Neuronal stem cell (in vitro differentiated cells): ENCODE data around the gene TGFBR3L.

Experiments
- DNase-seq: peaks from one replicate; pipeline ENCODE4 v3.0.0-alpha.2; 2013; ENCODE audit warnings: low spot score
- H2AFZ ChIP-seq: one replicate; pipeline ENCODE4 v1.6.1; 2013; ENCODE audit warnings: mild to moderate bottlenecking, low read length, inconsistent platforms
- H2AK5ac ChIP-seq: 2 replicates; pipeline ENCODE4 v1.6.1; 2013; ENCODE audit warnings: low read depth, mild to moderate bottlenecking, inconsistent platforms, low read length, moderate library complexity, mixed read lengths
- H2BK120ac ChIP-seq: 2 replicates; pipeline ENCODE4 v1.6.1; 2013; ENCODE audit warnings: low read depth, mild to moderate bottlenecking, inconsistent platforms, low read length, moderate library complexity, mixed read lengths
- H2BK12ac ChIP-seq: one replicate; pipeline ENCODE4 v1.6.1; 2013; ENCODE audit warnings: low read length, inconsistent platforms
- H2BK15ac ChIP-seq: 2 replicates; pipeline ENCODE4 v1.6.1; 2013; ENCODE audit warnings: mild to moderate bottlenecking, low read length, inconsistent platforms, mixed read lengths
- H2BK5ac ChIP-seq: one replicate; pipeline ENCODE4 v1.6.1; 2013; ENCODE audit warnings: inconsistent platforms, mild to moderate bottlenecking, low read length, moderate library complexity
- H3K14ac ChIP-seq: one replicate; pipeline ENCODE4 v1.6.1; 2013; ENCODE audit warnings: low read length, inconsistent platforms
- H3K18ac ChIP-seq: 2 replicates; pipeline ENCODE4 v1.6.1; 2013; ENCODE audit warnings: low read length, inconsistent platforms
- H3K23ac ChIP-seq: 2 replicates; pipeline ENCODE4 v1.6.1; 2013; ENCODE audit warnings: low read depth, mild to moderate bottlenecking, mixed read lengths, low read length, inconsistent platforms; ENCODE audit not compliant: poor library complexity
- H3K27ac ChIP-seq: replicated peaks from 3 replicates; pipeline ENCODE4 v1.5.1; 2013; ENCODE audit warnings: low read length, inconsistent platforms
- H3K27me3 ChIP-seq, 3 experiments: 2 replicates each; pipeline ENCODE4 v1.6.1; 2013; ENCODE audit warnings: low read length in 3 of 3, mild to moderate bottlenecking in 2 of 3, inconsistent platforms in 1 of 3, low read depth in 1 of 3, mixed read lengths in 1 of 3, moderate library complexity in 1 of 3; ENCODE audit not compliant: control insufficient read depth in 3 of 3, insufficient read depth in 3 of 3
- H3K36me3 ChIP-seq, 2 donors: replicated peaks in 1 of 2; 2 replicates each; pipeline ENCODE4 v1.6.1; 2013; ENCODE audit warnings: low read length in 2 of 2; ENCODE audit not compliant: control insufficient read depth in 2 of 2, insufficient read depth in 2 of 2
- H3K4ac ChIP-seq: 2 replicates; pipeline ENCODE4 v1.6.1; 2013; ENCODE audit warnings: inconsistent platforms, mild to moderate bottlenecking, low read length, moderate library complexity
- H3K4me1 ChIP-seq, 2 donors: 1 replicate in 1 of 2; 2 replicates in 1 of 2; pipeline ENCODE4 v1.6.1; 2013; ENCODE audit warnings: low read length in 2 of 2, low read depth in 1 of 2; ENCODE audit not compliant: control insufficient read depth in 2 of 2, insufficient read depth in 1 of 2
- H3K4me2 ChIP-seq: one replicate; pipeline ENCODE4 v1.6.1; 2013; ENCODE audit warnings: mild to moderate bottlenecking, low read length, inconsistent platforms; ENCODE audit not compliant: insufficient read depth, poor library complexity, severe bottlenecking
- H3K4me3 ChIP-seq, 2 donors: 2 replicates each; pipeline ENCODE4 v1.5.1; 2013; ENCODE audit warnings: low read length in 2 of 2, mild to moderate bottlenecking in 2 of 2, inconsistent platforms in 1 of 2, moderate library complexity in 1 of 2
- H3K79me1 ChIP-seq: one replicate; pipeline ENCODE4 v1.6.1; 2013; ENCODE audit warnings: low read depth, mild to moderate bottlenecking, inconsistent platforms, low read length, moderate library complexity
- H3K9ac ChIP-seq: one replicate; pipeline ENCODE4 v1.6.1; 2013; ENCODE audit warnings: mild to moderate bottlenecking, low read depth, low read length, inconsistent platforms; ENCODE audit not compliant: poor library complexity
- H3K9me3 ChIP-seq, 2 donors: replicated peaks in 1 of 2; 2 replicates each; pipeline versions ENCODE3 to v1.6.1; 2013; ENCODE audit warnings: low read length in 2 of 2, mild to moderate bottlenecking in 2 of 2, inconsistent platforms in 1 of 2, low read depth in 1 of 2, mixed read lengths in 1 of 2, moderate library complexity in 1 of 2; ENCODE audit not compliant: control insufficient read depth in 2 of 2, insufficient read depth in 1 of 2
- H4K8ac ChIP-seq: one replicate; pipeline ENCODE4 v1.6.1; 2013; ENCODE audit warnings: low read depth, mild to moderate bottlenecking, inconsistent platforms, low read length, moderate library complexity
- H4K91ac ChIP-seq: one replicate; pipeline ENCODE4 v1.6.1; 2013; ENCODE audit warnings: low read length, low read depth, mild to moderate bottlenecking, inconsistent platforms; ENCODE audit not compliant: poor library complexity
- WGBS, 2 donors: extraction: QIAGEN DNeasy Blood & Tissue Kit; methylation state at CpG; one replicate each; pipeline ENCODE4 v1.1.7; 2013; ENCODE audit warnings: missing lambda C conversion rate in 2 of 2, mixed read lengths in 1 of 2; ENCODE audit not compliant: insufficient read length in 2 of 2, insufficient replicate concordance in 1 of 2; ENCODE audit errors: extremely low coverage in 2 of 2; 5-methylcytosine and 5-hydroxymethylcytosine counted together

The TGFBR3L gene

GRCh38 chr19:7926727-7927604, 12.3 kb downstream of the TGFBR3L start:
- peak overlapping the region; percentile 85 for H2AFZ ChIP-seq
- H2BK5ac ChIP-seq, result peak overlapping the region; percentile 75
- no peak overlapping the region for H4K91ac ChIP-seq
- H3K18ac ChIP-seq, result no peak overlapping the region
- no peaks in the 10 kb centered on the region for H3K9me3 ChIP-seq
- no peak overlapping the region for H3K9ac ChIP-seq
- H3K14ac ChIP-seq, result peak overlapping the region; percentile 21
- peak overlapping the region; percentile 25 for H2BK12ac ChIP-seq
- peak overlapping the region; percentile 91 for H3K23ac ChIP-seq
- no peak for DNase-seq
- peaks cover 22% of the 10 kb centered on the region for H3K79me1 ChIP-seq
- H2BK120ac ChIP-seq, result no peak overlapping the region
- no peak overlapping the region for H4K8ac ChIP-seq
- H2BK15ac ChIP-seq, result peak overlapping the region; percentile 1
- H3K36me3 ChIP-seq, result peaks cover 30 to 62% of the 10 kb centered on the region in 2 donors
- no peak overlapping the region for H3K27ac ChIP-seq
- H3K4me3 ChIP-seq, result peak overlapping the region in 1 of 2 donors; percentile 59
- WGBS, 2 donors, result no CpG with 5 or more reads among the region's 32 CpGs
- H3K4me1 ChIP-seq, result peaks cover 8 to 17% of the 10 kb centered on the region in 2 donors
- H2AK5ac ChIP-seq, result peak overlapping the region; percentile 61
- no peaks in the 10 kb centered on the region for H3K27me3 ChIP-seq
- H3K4ac ChIP-seq, result no peak overlapping the region
- no peak overlapping the region for H3K4me2 ChIP-seq

DNA sequence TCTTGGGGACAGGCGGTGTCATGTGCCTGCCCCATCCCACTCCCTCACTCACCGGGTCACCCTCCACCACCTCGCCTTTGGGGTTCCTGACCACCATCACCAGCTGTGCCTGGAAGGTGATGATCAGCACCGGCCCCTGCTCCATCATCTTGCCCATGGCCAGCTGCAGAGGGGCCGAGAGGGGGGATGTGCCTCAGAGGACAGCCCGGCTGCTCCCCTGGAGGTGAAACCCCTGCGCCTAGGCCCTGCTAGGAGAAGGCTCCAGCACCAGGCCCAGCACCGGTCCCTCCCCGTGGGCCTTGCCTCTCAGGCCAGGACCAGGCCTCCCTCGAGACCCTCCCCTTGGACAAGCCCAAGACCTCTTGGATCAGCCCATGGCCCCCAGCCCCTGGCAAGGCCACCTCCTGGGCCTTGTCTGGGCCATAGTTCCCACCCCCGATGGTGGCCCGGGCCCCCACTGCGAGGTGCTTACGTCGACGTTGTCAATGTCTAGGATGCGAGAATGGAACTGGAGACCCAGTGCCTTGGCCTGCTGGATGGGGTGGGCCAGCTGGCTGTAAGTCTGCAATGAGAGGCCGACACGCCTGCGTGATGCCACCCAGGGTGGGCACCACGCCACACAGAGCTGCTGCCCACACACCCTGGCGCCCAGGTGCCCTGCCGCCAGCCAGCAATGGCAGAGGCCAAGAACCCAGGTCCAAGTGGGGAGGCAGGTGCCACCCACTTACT, 13.1 kb downstream of the TGFBR3L start:
- no peak overlapping the region for H4K8ac ChIP-seq
- H3K9ac ChIP-seq, result peak overlapping the region; percentile 80
- no peak overlapping the region for H2AFZ ChIP-seq
- no peak overlapping the region for H2BK15ac ChIP-seq
- H3K79me1 ChIP-seq, result peaks cover 17% of the 10 kb centered on the region
- peak overlapping the region in 1 of 2 donors; percentile 59 for H3K4me3 ChIP-seq
- peak overlapping the region; percentile 14 for H2AK5ac ChIP-seq
- peak overlapping the region; percentile 52 for H3K23ac ChIP-seq
- H3K27ac ChIP-seq, result no peak overlapping the region
- peaks cover 29 to 62% of the 10 kb centered on the region in 2 donors for H3K36me3 ChIP-seq
- H2BK120ac ChIP-seq, result no peak overlapping the region
- no peaks in the 10 kb centered on the region for H3K27me3 ChIP-seq
- H3K4me2 ChIP-seq, result no peak overlapping the region
- H2BK12ac ChIP-seq, result peak overlapping the region; percentile 58
- H3K4ac ChIP-seq, result no peak overlapping the region
- H2BK5ac ChIP-seq, result peak overlapping the region; percentile 75
- WGBS, 2 donors, result no CpG with 5 or more reads among the region's 23 CpGs
- H3K4me1 ChIP-seq, result peaks cover 8 to 17% of the 10 kb centered on the region in 2 donors
- peak overlapping the region; percentile 53 for H4K91ac ChIP-seq
- no peak overlapping the region for H3K18ac ChIP-seq
- no peaks in the 10 kb centered on the region for H3K9me3 ChIP-seq
- no peak for DNase-seq
- H3K14ac ChIP-seq, result no peak overlapping the region

- H2BK120ac ChIP-seq, result no peak overlapping the region
- H3K27ac ChIP-seq, result no peak overlapping the region
- H3K14ac ChIP-seq, result no peak overlapping the region
- peak overlapping the region; percentile 53 for H4K91ac ChIP-seq
- peaks cover 8 to 17% of the 10 kb centered on the region in 2 donors for H3K4me1 ChIP-seq
- no peak overlapping the region for H2AK5ac ChIP-seq
- H4K8ac ChIP-seq, result no peak overlapping the region
- H2AFZ ChIP-seq, result no peak overlapping the region
- H2BK15ac ChIP-seq, result no peak overlapping the region
- H3K36me3 ChIP-seq, result peaks cover 29 to 62% of the 10 kb centered on the region in 2 donors
- H2BK5ac ChIP-seq, result peak overlapping the region; percentile 75
- no peak overlapping the region for H3K4me3 ChIP-seq
- H3K79me1 ChIP-seq, result peaks cover 16% of the 10 kb centered on the region
- no peak overlapping the region for H3K18ac ChIP-seq
- peak overlapping the region; percentile 80 for H3K9ac ChIP-seq
- no peak overlapping the region for H3K4ac ChIP-seq
- no CpG with 5 or more reads among the region's 9 CpGs for WGBS, 2 donors
- H2BK12ac ChIP-seq, result no peak overlapping the region
- H3K27me3 ChIP-seq, result no peaks in the 10 kb centered on the region
- H3K4me2 ChIP-seq, result no peak overlapping the region
- no peaks in the 10 kb centered on the region for H3K9me3 ChIP-seq
- H3K23ac ChIP-seq, result no peak overlapping the region
- DNase-seq, result no peak
These were observed 13.7 kb downstream of the TGFBR3L start for GRCh38 chr19:7928334-7928706.
